CD4-positive, alpha-beta memory T cell (primary cell): ENCODE measurements around the gene SUGCT. TPM values are rescaled to one million over a fixed set of nuclear protein-coding genes. Genes with fewer than 3 reads are reported as not detected.
"Not testable (repeated sequence)": the region's sequence is repeated elsewhere in the genome, so short reads cannot be mapped to it uniquely, and the experiment has no call there.

Experiments used
- CTCF ChIA-PET: fragments of 350-600 bp; sonication (Branson Sonifier 250); formaldehyde crosslinking; loops from one replicate; lab custom pipeline; 2021; ENCODE audit warnings: inconsistent platforms; ENCODE audit not compliant: partially characterized antibody; lab: Charles Lee
- POLR2A ChIA-PET: fragments of 350-600 bp; sonication (Branson Sonifier 250); formaldehyde crosslinking; loops from one replicate; lab custom pipeline; 2021; ENCODE audit not compliant: partially characterized antibody; lab: Charles Lee
- DNase-seq, 5 donors: peaks; one replicate each; pipeline versions ENCODE4 v3.0.0 to v3.0.0-alpha.2; 2020 to 2022; ENCODE audit warnings: mixed read lengths in 1 of 5
- H3K27ac ChIP-seq: one replicate; pipeline ENCODE4 v1.7.0; 2013; ENCODE audit warnings: low read depth, low read length
- H3K27me3 ChIP-seq: 2 replicates; pipeline ENCODE4 v1.7.0; 2013; ENCODE audit warnings: mild to moderate bottlenecking, low read length, moderate library complexity; ENCODE audit not compliant: insufficient read depth
- H3K36me3 ChIP-seq: 2 replicates; pipeline ENCODE4 v1.7.0; 2013; ENCODE audit warnings: mild to moderate bottlenecking, low read length, moderate library complexity; ENCODE audit not compliant: insufficient read depth
- H3K4me1 ChIP-seq: 2 replicates; pipeline ENCODE4 v1.7.0; 2013; ENCODE audit warnings: mild to moderate bottlenecking, low read length, moderate library complexity; ENCODE audit not compliant: insufficient read depth
- H3K4me3 ChIP-seq, 2 donors: one replicate each; pipeline ENCODE4 v1.7.0; 2013; ENCODE audit warnings: low read length in 2 of 2, mild to moderate bottlenecking in 1 of 2
- H3K9me3 ChIP-seq, 2 donors: one replicate each; pipeline ENCODE4 v1.7.0; 2013; ENCODE audit warnings: low read length in 2 of 2, control low read depth in 1 of 2; ENCODE audit not compliant: control insufficient read depth in 1 of 2
- H3K27ac Mint-ChIP-seq, 7 donors: one replicate each; pipeline ENCODE4 v1.8.0; 2020 to 2021; ENCODE audit warnings: mixed read lengths in 7 of 7, mild to moderate bottlenecking in 6 of 7, inconsistent platforms in 3 of 7, moderate library complexity in 3 of 7
- H3K27me3 Mint-ChIP-seq, 2 donors: one replicate each; pipeline ENCODE4 v1.8.0; 2020 to 2021; ENCODE audit warnings: mixed read lengths in 2 of 2
- H3K36me3 Mint-ChIP-seq, 2 donors: one replicate each; pipeline ENCODE4 v1.8.0; 2020 to 2021; ENCODE audit warnings: mixed read lengths in 2 of 2, inconsistent platforms in 1 of 2, mild to moderate bottlenecking in 1 of 2
- H3K4me1 Mint-ChIP-seq, 4 donors: one replicate each; pipeline ENCODE4 v1.8.0; 2020 to 2021; ENCODE audit warnings: mixed read lengths in 4 of 4, mild to moderate bottlenecking in 1 of 4
- H3K4me3 Mint-ChIP-seq, 8 donors: one replicate each; pipeline ENCODE4 v1.8.0; 2020 to 2021; ENCODE audit warnings: mixed read lengths in 8 of 8, mild to moderate bottlenecking in 7 of 8, moderate library complexity in 6 of 8, inconsistent platforms in 3 of 8
- H3K9me3 Mint-ChIP-seq, 8 donors: one replicate each; pipeline ENCODE4 v1.8.0; 2020 to 2021; ENCODE audit warnings: mixed read lengths in 8 of 8, mild to moderate bottlenecking in 5 of 8, inconsistent platforms in 3 of 8, moderate library complexity in 1 of 8
- intact Hi-C: fragments of 100-400 bp; cut with micrococcal nuclease; formaldehyde crosslinking; loops from one replicate; pipeline ENCODE4 v1.15.1; 2023
- polyA plus RNA-seq, 2 donors: library from polyadenylated mRNA; unstranded; fragments of 300-500 nt; fragmentation: Illumina TruSeq; gene quantifications; one replicate each; pipeline ENCODE4 v1.2.3, GENCODE V29; 2021
- total RNA-seq, 2 experiments: library from RNA; stranded (reverse); gene quantifications; one replicate each; pipeline ENCODE4 v1.2.3, GENCODE V29; 2021

The SUGCT gene
- total and polyA plus RNA-seq, 4 experiments from 2014 or later = 0.41 to 4.4 (median 1.2) TPM

GRCh38 chr7:40405991-40406390 lies 271.2 kb downstream of the SUGCT start:
- H3K36me3 ChIP-seq = no peaks in the 10 kb centered on the region
- intact Hi-C loops = no loop called here
- no peak overlapping the region for H3K4me3 Mint-ChIP-seq
- H3K27me3 ChIP-seq = no peaks in the 10 kb centered on the region
- no peaks in the 10 kb centered on the region for H3K4me1 Mint-ChIP-seq
- H3K27ac ChIP-seq = no peak overlapping the region
- H3K4me1 ChIP-seq = no peaks in the 10 kb centered on the region
- no peak overlapping the region for H3K4me3 ChIP-seq
- CTCF ChIA-PET = no interaction called here
- POLR2A ChIA-PET = no interaction called here
- peaks cover 3 to 29% (median 13%) of the 10 kb centered on the region in 8 donors for H3K9me3 Mint-ChIP-seq
- no peaks in the 10 kb centered on the region for H3K36me3 Mint-ChIP-seq
- H3K9me3 ChIP-seq = no peaks in the 10 kb centered on the region
- H3K27me3 Mint-ChIP-seq = no peaks in the 10 kb centered on the region
- no peak overlapping the region for H3K27ac Mint-ChIP-seq
- DNase-seq = no peak

GRCh38 chr7:40412323-40412722 lies 277.5 kb downstream of the SUGCT start:
- no peak overlapping the region for H3K27ac ChIP-seq
- Mint-ChIP-seq H3K27me3 (no peaks in the 10 kb centered on the region), H3K36me3 (no peaks in the 10 kb centered on the region), H3K4me3 (no peak overlapping the region), H3K27ac (no peak overlapping the region), H3K4me1 (no peaks in the 10 kb centered on the region), H3K9me3 (peaks cover 3 to 25% (median 7%) of the 10 kb centered on the region in 8 donors)
- H3K4me3 ChIP-seq = no peak overlapping the region
- ChIA-PET CTCF (no interaction called here), POLR2A (no interaction called here)
- no peak for DNase-seq
- no peaks in the 10 kb centered on the region for H3K4me1 ChIP-seq
- intact Hi-C loops = no loop called here
- no peaks in the 10 kb centered on the region for H3K36me3 ChIP-seq
- H3K9me3 ChIP-seq = no peaks in the 10 kb centered on the region
- H3K27me3 ChIP-seq = no peaks in the 10 kb centered on the region

GRCh38 chr7:40414704-40415103 lies 279.9 kb downstream of the SUGCT start:
- H3K27ac Mint-ChIP-seq, H3K9me3 ChIP-seq, DNase-seq, POLR2A ChIA-PET, H3K4me3 Mint-ChIP-seq, H3K36me3 Mint-ChIP-seq, H3K4me1 ChIP-seq, H3K27me3 Mint-ChIP-seq, H3K27ac ChIP-seq, H3K4me1 Mint-ChIP-seq, intact Hi-C loops, H3K4me3 ChIP-seq, H3K27me3 ChIP-seq, CTCF ChIA-PET, H3K36me3 ChIP-seq: not testable (repeated sequence)
- H3K9me3 Mint-ChIP-seq = peaks cover 0 to 21% (median 6%) of the 10 kb centered on the region in 8 donors

- no peaks in the 10 kb centered on the region for H3K9me3 ChIP-seq
- Mint-ChIP-seq H3K9me3 (peaks cover 0 to 20% (median 2%) of the 10 kb centered on the region in 8 donors), H3K27ac (no peak overlapping the region), H3K36me3 (no peaks in the 10 kb centered on the region), H3K4me1 (no peaks in the 10 kb centered on the region), H3K27me3 (no peaks in the 10 kb centered on the region), H3K4me3 (no peak overlapping the region)
- DNase-seq = no peak
- intact Hi-C loops = no loop called here
- no peak overlapping the region for H3K27ac ChIP-seq
- ChIA-PET CTCF (no interaction called here), POLR2A (no interaction called here)
- no peaks in the 10 kb centered on the region for H3K4me1 ChIP-seq
- H3K4me3 ChIP-seq = no peak overlapping the region
- no peaks in the 10 kb centered on the region for H3K27me3 ChIP-seq
- H3K36me3 ChIP-seq = no peaks in the 10 kb centered on the region
Observed at GRCh38 chr7:40418448-40418847, 283.6 kb downstream of the SUGCT start.

- no peaks in the 10 kb centered on the region for H3K4me1 ChIP-seq
- H3K4me3 ChIP-seq = no peak overlapping the region
- peaks cover 0 to 20% (median 2%) of the 10 kb centered on the region in 8 donors for H3K9me3 Mint-ChIP-seq
- no peaks in the 10 kb centered on the region for H3K9me3 ChIP-seq
- H3K27ac Mint-ChIP-seq = no peak overlapping the region
- H3K27me3 ChIP-seq = no peaks in the 10 kb centered on the region
- H3K27ac ChIP-seq = no peak overlapping the region
- POLR2A ChIA-PET = no interaction called here
- CTCF ChIA-PET = no interaction called here
- intact Hi-C loops = no loop called here
- no peaks in the 10 kb centered on the region for H3K36me3 Mint-ChIP-seq
- no peaks in the 10 kb centered on the region for H3K4me1 Mint-ChIP-seq
- H3K27me3 Mint-ChIP-seq = no peaks in the 10 kb centered on the region
- H3K4me3 Mint-ChIP-seq = no peak overlapping the region
- no peaks in the 10 kb centered on the region for H3K36me3 ChIP-seq
- DNase-seq = no peak
Observed at GRCh38 chr7:40418983-40419382, 284.2 kb downstream of the SUGCT start.

- CTCF ChIA-PET = no interaction called here
- H3K9me3 ChIP-seq = no peaks in the 10 kb centered on the region
- H3K27ac ChIP-seq = no peak overlapping the region
- Mint-ChIP-seq H3K4me1 (no peaks in the 10 kb centered on the region), H3K36me3 (no peaks in the 10 kb centered on the region), H3K27ac (no peak overlapping the region), H3K9me3 (peaks cover 0 to 17% (median 2%) of the 10 kb centered on the region in 8 donors), H3K27me3 (no peaks in the 10 kb centered on the region), H3K4me3 (no peak overlapping the region)
- H3K4me3 ChIP-seq = no peak overlapping the region
- no peak for DNase-seq
- H3K4me1 ChIP-seq = no peaks in the 10 kb centered on the region
- no peaks in the 10 kb centered on the region for H3K36me3 ChIP-seq
- POLR2A ChIA-PET = no interaction called here
- H3K27me3 ChIP-seq = no peaks in the 10 kb centered on the region
- intact Hi-C loops = no loop called here
Observed at GRCh38 chr7:40419806-40420205, 285.0 kb downstream of the SUGCT start.

GRCh38 chr7:40421433-40421832 lies 286.6 kb downstream of the SUGCT start:
- Histone ChIP-seq H3K27ac (no peak overlapping the region), H3K4me3 (no peak overlapping the region), H3K27me3 (no peaks in the 10 kb centered on the region), H3K9me3 (no peaks in the 10 kb centered on the region), H3K36me3 (no peaks in the 10 kb centered on the region), H3K4me1 (no peaks in the 10 kb centered on the region)
- DNase-seq = no peak
- no peaks in the 10 kb centered on the region for H3K4me1 Mint-ChIP-seq
- intact Hi-C loops = no loop called here
- H3K27me3 Mint-ChIP-seq = no peaks in the 10 kb centered on the region
- H3K9me3 Mint-ChIP-seq = peaks cover 0 to 15% (median 2%) of the 10 kb centered on the region in 8 donors
- no peak overlapping the region for H3K27ac Mint-ChIP-seq
- no peak overlapping the region for H3K4me3 Mint-ChIP-seq
- no peaks in the 10 kb centered on the region for H3K36me3 Mint-ChIP-seq
- ChIA-PET POLR2A (no interaction called here), CTCF (no interaction called here)

GRCh38 chr7:40425696-40426095 lies 290.9 kb downstream of the SUGCT start:
- POLR2A ChIA-PET = no interaction called here
- Histone ChIP-seq H3K4me1 (no peaks in the 10 kb centered on the region), H3K27ac (no peak overlapping the region), H3K9me3 (no peaks in the 10 kb centered on the region), H3K4me3 (no peak overlapping the region), H3K27me3 (no peaks in the 10 kb centered on the region), H3K36me3 (no peaks in the 10 kb centered on the region)
- Mint-ChIP-seq H3K9me3 (peaks cover 0 to 10% (median 6%) of the 10 kb centered on the region in 8 donors), H3K27me3 (no peaks in the 10 kb centered on the region), H3K4me1 (no peaks in the 10 kb centered on the region), H3K27ac (no peak overlapping the region), H3K36me3 (no peaks in the 10 kb centered on the region), H3K4me3 (no peak overlapping the region)
- CTCF ChIA-PET = no interaction called here
- intact Hi-C loops = no loop called here
- DNase-seq = no peak
